OCI-LY7 (cell line): ENCODE measurements around the gene ELL2.

Source experiments
- EZH2phosphoT487 ChIP-seq: fragments of 200-600 bp; sonication (generic); IDR thresholded peaks from 2 replicates; pipeline ENCODE4 v1.6.1; 2018; ENCODE audit warnings: low read depth, borderline replicate concordance, mild to moderate bottlenecking, mixed run types, antibody characterized with exemption, low read length, moderate library complexity, mixed read lengths
- TF ChIP-seq, protein P1 (sequence below): fragments of 200-600 bp; sonication (generic); conservative IDR thresholded peaks from 2 replicates; pipeline ENCODE4 v1.5.1; 2014; ENCODE audit warnings: mild to moderate bottlenecking, antibody characterized with exemption, low read length, moderate library complexity, mixed read lengths

DNA sequence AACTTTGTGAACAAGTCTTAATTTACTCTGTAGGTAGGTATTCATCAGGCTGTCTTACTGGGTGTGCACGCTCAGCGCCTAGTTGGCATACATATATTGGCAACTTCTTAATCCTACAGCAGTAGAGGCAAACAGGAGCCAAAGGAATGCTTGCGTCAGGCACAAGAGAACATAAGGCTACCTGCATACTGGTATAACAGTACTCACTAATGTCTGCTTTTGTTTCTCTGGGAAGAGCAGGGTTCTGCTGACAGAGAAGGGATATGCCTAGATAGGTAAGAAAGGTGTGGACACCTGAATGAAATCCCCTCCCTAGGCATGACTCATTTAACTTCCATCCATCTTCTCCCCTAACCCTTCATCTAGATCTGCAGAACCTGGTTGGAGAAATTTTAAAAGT lies 40.1 kb downstream of the ELL2 start:
- TF ChIP-seq, protein P1, sequence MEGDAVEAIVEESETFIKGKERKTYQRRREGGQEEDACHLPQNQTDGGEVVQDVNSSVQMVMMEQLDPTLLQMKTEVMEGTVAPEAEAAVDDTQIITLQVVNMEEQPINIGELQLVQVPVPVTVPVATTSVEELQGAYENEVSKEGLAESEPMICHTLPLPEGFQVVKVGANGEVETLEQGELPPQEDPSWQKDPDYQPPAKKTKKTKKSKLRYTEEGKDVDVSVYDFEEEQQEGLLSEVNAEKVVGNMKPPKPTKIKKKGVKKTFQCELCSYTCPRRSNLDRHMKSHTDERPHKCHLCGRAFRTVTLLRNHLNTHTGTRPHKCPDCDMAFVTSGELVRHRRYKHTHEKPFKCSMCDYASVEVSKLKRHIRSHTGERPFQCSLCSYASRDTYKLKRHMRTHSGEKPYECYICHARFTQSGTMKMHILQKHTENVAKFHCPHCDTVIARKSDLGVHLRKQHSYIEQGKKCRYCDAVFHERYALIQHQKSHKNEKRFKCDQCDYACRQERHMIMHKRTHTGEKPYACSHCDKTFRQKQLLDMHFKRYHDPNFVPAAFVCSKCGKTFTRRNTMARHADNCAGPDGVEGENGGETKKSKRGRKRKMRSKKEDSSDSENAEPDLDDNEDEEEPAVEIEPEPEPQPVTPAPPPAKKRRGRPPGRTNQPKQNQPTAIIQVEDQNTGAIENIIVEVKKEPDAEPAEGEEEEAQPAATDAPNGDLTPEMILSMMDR: no peak
- no peak for TF ChIP-seq EZH2phosphoT487
